HFFc6 (cell line): Measurements from ENCODE around the gene SAE1. TPM values are rescaled to one million over a fixed set of nuclear protein-coding genes. Genes with fewer than 3 reads are reported as not detected.

Experiments
- DNase-seq: peaks from one replicate; pipeline ENCODE4 v3.0.0-alpha.2; 2018
- H3K27ac Mint-ChIP-seq: 2 replicates; pipeline ENCODE4 v1.8.0; 2020; ENCODE audit warnings: mild to moderate bottlenecking, mixed read lengths
- H3K27me3 Mint-ChIP-seq: 2 replicates; pipeline ENCODE4 v1.8.0; 2021; ENCODE audit warnings: mild to moderate bottlenecking, moderate library complexity, mixed read lengths; ENCODE audit not compliant: insufficient read depth
- H3K36me3 Mint-ChIP-seq: 2 replicates; pipeline ENCODE4 v1.8.0; 2021; ENCODE audit warnings: low read depth, mixed read lengths
- H3K4me1 Mint-ChIP-seq: 2 replicates; pipeline ENCODE4 v1.8.0; 2020; ENCODE audit warnings: low read depth, mixed read lengths
- H3K4me3 Mint-ChIP-seq: 2 replicates; pipeline ENCODE4 v1.8.0; 2020; ENCODE audit warnings: mild to moderate bottlenecking, moderate library complexity, mixed read lengths
- H3K9me3 Mint-ChIP-seq: 2 replicates; pipeline ENCODE4 v1.8.0; 2020; ENCODE audit warnings: mild to moderate bottlenecking, mixed read lengths
- CTCF ChIP-seq: fragments of 200-600 bp; sonication (generic); IDR thresholded peaks from 2 replicates; pipeline ENCODE4 v1.5.0; 2021; ENCODE audit warnings: antibody characterized with exemption, mild to moderate bottlenecking
- total RNA-seq, 6 experiments: library from RNA; stranded (reverse); fragmentation: NEBNext Ultra II Directional; extraction: Animal tissue kit (Norgen Biotek cat#: 25700); gene quantifications; 2 replicates in 1 of 6; 3 replicates in 5 of 6; pipeline ENCODE4 v1.2.3, GENCODE V29; 2021

SAE1 gene
- total RNA-seq, 6 experiments from 2014 or later = 158 to 181 (median 175) TPM

DNA sequence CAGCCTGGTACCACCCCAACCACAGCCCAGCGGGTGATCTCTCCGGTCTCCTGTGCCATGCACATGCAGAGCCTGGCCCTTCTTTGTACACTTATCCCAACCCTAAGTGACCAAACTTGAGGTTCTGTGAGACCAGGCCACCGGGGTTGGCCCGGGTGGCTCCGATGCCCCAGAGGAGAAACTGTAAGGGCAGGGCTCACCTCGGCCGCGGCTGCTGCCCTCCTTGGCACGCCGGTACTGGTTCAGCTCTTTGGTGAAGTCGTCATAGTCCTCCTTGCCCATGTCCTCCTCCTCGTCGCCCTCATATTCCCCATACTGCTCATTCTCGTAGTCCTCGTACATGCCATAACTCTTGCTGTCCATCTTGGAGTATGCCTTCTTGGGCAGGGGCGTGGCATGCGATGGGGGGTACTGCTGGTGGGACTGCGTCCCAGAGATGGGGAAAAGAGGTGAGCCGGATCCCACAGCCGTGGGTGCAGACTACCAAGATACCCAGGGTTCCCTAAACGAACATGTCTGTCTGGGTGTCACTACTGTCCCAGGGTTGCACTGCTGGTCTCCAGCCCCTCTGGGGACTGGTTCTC, 40.8 kb upstream of the SAE1 start:
- H3K27ac Mint-ChIP-seq = no peak overlapping the region

GRCh38 chr19:47093254-47093653, 37.4 kb upstream of the SAE1 start:
- DNase-seq = no peak
- TF ChIP-seq CTCF = no peak
- H3K4me1 Mint-ChIP-seq = peaks cover 10% of the 10 kb centered on the region
- H3K9me3 Mint-ChIP-seq = no peaks in the 10 kb centered on the region
- no peaks in the 10 kb centered on the region; the same call in none of the 2 replicates for H3K27me3 Mint-ChIP-seq
- no peak overlapping the region for H3K27ac Mint-ChIP-seq
- H3K4me3 Mint-ChIP-seq = no peak overlapping the region
- H3K36me3 Mint-ChIP-seq = peaks cover 19% of the 10 kb centered on the region

More for the DNA sequence above, 40.8 kb upstream of the SAE1 start:
- no peak overlapping the region for H3K4me3 Mint-ChIP-seq
- no peaks in the 10 kb centered on the region for H3K4me1 Mint-ChIP-seq
- peaks cover 25% of the 10 kb centered on the region for H3K36me3 Mint-ChIP-seq
- no peaks in the 10 kb centered on the region; the same call in none of the 2 replicates for H3K27me3 Mint-ChIP-seq
- no peak for TF ChIP-seq CTCF
- no peaks in the 10 kb centered on the region for H3K9me3 Mint-ChIP-seq
- no peak for DNase-seq

DNA sequence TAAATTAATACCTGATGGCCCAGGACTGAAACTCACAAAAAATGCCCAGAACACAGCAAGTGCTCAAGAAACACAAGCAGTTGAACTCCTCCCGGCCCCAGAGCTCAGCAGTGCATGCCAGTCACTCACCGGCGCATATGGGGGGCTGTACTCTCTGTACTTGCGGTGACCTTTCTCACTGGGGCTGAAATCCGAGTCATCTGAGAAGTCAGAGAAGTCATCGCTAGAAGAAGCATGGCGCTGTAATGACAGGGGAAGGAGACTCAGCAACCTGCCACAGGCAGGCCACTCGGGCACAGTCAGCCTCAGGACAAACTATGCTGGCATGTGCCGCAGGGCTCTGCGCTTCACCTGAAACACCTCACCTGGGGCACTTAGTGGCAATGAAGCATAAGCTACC, 36.8 kb upstream of the SAE1 start:
- H3K9me3 Mint-ChIP-seq = no peaks in the 10 kb centered on the region
- peak overlapping the region; percentile 24; the same call in 1 of the 2 replicates for H3K27ac Mint-ChIP-seq
- H3K4me3 Mint-ChIP-seq = no peak overlapping the region
- DNase-seq = no peak
- no peak for TF ChIP-seq CTCF
- peaks cover 19% of the 10 kb centered on the region for H3K36me3 Mint-ChIP-seq
- no peaks in the 10 kb centered on the region; the same call in none of the 2 replicates for H3K27me3 Mint-ChIP-seq
- peaks cover 10% of the 10 kb centered on the region for H3K4me1 Mint-ChIP-seq

- H3K4me3 Mint-ChIP-seq = no peak overlapping the region
- H3K36me3 Mint-ChIP-seq = peaks cover 13% of the 10 kb centered on the region
- peak overlapping the region; percentile 58 for H3K27ac Mint-ChIP-seq
- no peak for DNase-seq
- no peak for TF ChIP-seq CTCF
- no peaks in the 10 kb centered on the region; the same call in none of the 2 replicates for H3K27me3 Mint-ChIP-seq
- H3K9me3 Mint-ChIP-seq = no peaks in the 10 kb centered on the region
- peaks cover 10% of the 10 kb centered on the region for H3K4me1 Mint-ChIP-seq
These were observed 35.8 kb upstream of the SAE1 start for GRCh38 chr19:47094557-47095475.

DNA sequence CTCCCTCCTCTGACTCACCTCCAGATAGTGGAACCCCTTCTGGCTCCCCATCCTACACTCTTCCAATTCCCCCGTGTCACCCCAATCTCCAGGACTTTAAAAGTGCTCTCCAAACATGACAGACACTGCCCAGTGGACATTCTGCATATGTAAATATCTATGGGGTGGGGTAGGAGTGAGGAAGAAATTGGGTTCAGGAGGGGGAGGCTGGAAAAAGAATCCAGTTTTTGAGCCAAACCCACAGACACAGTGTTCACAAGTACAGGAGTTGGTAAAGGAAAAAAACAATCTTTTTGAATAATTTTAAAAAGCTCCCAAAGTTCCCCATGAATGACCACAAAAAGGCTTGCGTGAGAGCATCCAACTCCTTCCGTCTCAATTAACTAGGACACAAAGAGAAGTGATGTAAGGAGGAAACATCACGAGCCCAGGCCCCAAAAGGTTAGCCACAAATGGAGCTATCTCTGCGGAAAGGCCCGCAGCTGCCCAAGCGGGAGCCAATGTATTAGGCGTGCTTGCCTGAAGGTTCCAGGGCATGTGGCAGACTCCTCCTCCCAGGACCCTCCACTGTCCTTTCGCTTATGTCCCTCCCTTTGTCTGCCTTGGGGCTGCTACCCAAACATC, 35.0 kb upstream of the SAE1 start:
- no peak for TF ChIP-seq CTCF
- no peaks in the 10 kb centered on the region for H3K9me3 Mint-ChIP-seq
- H3K27me3 Mint-ChIP-seq = no peaks in the 10 kb centered on the region; the same call in none of the 2 replicates
- peak overlapping the region; percentile 58 for H3K27ac Mint-ChIP-seq
- no peak overlapping the region for H3K4me3 Mint-ChIP-seq
- H3K36me3 Mint-ChIP-seq = peaks cover 9% of the 10 kb centered on the region
- peaks cover 10% of the 10 kb centered on the region for H3K4me1 Mint-ChIP-seq
- DNase-seq = no peak
